AG10803 (cell line): ENCODE measurements around the gene PRAME.
A peak's percentile ranks its signal among the peaks of the same experiment; 100 is the strongest.

Source experiments
- DNase-seq: peaks from one replicate; pipeline ENCODE4 v3.0.0; 2010; ENCODE audit warnings: low read depth
- H3K4me3 ChIP-seq: 2 replicates; pipeline ENCODE4 v1.5.1; 2011; ENCODE audit warnings: mild to moderate bottlenecking, low read length, control low read depth
- TF ChIP-seq, protein P1 (sequence below): conservative IDR thresholded peaks from 2 replicates; pipeline ENCODE4 v1.5.1; 2011; ENCODE audit warnings: mild to moderate bottlenecking, low read length, control low read depth, inconsistent platforms

The PRAME gene

DNA sequence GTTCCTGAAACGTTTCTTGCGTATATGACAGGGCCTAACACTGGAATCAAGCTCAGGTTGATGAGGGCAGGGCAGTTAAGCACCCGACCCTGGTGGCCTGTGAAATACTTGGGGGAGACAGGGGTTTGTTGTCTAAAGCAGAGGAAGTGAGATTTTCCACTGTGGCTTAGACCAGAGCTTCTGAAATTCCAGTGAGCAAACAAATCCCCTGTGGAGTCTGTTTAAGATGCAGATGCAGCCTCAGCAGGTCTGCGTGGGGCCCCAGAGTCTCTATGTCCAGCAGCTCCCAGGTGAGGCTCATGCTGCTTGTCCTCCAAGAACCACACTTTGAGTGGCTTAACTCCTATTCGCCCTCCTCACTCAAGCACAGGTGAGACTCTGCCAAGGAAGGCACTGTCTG, 39.1 kb upstream of the PRAME start:
- H3K4me3 ChIP-seq = no peak overlapping the region
- DNase-seq = no peak
- TF ChIP-seq, protein P1, sequence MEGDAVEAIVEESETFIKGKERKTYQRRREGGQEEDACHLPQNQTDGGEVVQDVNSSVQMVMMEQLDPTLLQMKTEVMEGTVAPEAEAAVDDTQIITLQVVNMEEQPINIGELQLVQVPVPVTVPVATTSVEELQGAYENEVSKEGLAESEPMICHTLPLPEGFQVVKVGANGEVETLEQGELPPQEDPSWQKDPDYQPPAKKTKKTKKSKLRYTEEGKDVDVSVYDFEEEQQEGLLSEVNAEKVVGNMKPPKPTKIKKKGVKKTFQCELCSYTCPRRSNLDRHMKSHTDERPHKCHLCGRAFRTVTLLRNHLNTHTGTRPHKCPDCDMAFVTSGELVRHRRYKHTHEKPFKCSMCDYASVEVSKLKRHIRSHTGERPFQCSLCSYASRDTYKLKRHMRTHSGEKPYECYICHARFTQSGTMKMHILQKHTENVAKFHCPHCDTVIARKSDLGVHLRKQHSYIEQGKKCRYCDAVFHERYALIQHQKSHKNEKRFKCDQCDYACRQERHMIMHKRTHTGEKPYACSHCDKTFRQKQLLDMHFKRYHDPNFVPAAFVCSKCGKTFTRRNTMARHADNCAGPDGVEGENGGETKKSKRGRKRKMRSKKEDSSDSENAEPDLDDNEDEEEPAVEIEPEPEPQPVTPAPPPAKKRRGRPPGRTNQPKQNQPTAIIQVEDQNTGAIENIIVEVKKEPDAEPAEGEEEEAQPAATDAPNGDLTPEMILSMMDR = no peak

DNA sequence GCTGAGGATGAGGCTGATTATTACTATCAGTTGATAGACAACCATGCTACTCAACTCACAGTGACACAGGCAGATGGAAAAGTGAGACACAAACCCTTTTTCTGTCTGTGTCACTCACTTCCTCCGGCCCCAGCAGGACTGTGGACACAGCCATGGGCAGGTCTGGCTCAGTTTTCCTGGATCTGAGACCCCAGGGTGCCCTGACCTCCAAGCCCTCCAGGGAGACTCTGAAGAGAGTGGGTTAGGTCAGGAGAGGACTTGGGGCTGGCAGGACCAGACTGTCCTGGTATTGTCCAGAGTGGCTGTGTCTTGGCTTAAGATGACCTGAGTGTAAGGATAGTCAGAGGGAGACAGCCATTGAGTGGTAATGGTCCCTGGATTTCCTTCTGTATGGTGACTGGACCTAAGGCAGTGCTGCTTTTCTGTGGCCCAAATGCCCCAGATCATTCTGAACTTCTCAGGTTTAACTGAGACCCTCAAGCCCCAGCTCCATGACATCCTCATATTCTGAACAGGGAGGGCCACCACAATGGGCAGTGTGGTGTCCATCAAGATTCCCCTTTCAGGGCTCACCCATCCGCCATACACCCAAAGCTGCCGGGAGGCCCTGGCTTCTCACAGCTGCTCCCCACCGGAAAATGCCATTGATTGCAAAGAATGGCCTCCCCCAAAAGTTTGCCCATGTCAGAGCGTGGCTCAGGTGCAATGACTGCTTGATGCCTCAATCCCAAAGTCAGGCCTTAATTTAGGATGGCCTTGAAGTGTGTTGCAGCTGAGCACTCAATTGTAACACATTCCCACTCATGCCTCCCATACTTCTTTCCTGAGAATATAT, 36.2 kb upstream of the PRAME start:
- DNase-seq = no peak
- no peak overlapping the region for H3K4me3 ChIP-seq
- TF ChIP-seq, protein P1 = no peak

DNA sequence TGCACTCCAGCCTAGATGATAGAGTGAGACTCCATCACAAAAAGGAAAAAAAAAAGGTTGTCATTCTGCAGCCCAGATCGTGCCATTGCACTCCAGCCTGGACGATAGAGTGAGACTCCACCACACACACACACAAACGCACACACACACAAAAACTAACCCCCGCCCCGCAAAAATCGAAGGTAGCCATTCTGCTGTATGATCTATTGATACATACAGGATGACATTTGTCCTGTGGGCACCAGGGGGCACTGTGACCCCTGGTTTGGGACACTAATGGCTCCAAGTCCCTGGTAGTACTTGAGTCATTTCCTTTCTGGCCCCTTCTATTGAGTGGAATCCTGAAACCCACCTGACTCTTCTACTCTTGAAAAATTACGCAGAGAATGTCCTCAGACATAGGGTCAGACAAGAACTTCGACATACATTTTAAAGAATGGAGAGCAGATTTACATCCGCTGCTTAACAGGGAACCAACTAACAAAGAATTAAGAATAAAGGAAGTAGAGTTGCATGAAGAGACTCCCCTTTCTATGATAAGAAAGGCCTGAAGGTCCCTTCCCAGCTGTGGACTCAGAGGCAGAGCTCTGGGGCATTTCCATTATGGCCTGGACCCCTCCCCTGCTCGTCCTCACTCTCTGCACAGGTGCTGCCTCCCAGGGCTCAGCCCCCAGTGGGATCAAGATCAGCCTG, 35.0 kb upstream of the PRAME start:
- peak; percentile 44 for DNase-seq

DNA sequence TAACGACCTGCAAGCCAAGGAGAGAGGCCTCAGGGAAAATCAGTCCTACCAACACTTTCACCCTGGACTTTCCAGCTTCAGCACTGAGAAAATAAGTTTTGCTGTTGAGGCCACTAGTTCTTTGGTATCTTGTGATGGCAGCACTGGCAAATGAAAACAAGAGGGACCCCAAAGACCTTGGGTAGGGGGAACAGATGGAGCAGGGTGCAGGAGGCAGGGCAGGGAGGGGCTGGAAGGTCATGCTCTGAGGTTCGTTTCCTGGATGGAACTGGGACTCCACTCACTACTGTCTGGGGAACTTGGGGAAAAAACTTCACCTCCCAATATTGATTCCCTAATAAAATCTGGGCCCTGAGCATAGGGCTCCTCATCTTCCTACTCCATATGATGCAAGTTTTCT, 34.2 kb upstream of the PRAME start:
- no peak overlapping the region for H3K4me3 ChIP-seq
- TF ChIP-seq, protein P1 = no peak
- DNase-seq = no peak

More for the DNA sequence above, 35.0 kb upstream of the PRAME start:
- no peak overlapping the region for H3K4me3 ChIP-seq
- TF ChIP-seq, protein P1 = peak; percentile 67

DNA sequence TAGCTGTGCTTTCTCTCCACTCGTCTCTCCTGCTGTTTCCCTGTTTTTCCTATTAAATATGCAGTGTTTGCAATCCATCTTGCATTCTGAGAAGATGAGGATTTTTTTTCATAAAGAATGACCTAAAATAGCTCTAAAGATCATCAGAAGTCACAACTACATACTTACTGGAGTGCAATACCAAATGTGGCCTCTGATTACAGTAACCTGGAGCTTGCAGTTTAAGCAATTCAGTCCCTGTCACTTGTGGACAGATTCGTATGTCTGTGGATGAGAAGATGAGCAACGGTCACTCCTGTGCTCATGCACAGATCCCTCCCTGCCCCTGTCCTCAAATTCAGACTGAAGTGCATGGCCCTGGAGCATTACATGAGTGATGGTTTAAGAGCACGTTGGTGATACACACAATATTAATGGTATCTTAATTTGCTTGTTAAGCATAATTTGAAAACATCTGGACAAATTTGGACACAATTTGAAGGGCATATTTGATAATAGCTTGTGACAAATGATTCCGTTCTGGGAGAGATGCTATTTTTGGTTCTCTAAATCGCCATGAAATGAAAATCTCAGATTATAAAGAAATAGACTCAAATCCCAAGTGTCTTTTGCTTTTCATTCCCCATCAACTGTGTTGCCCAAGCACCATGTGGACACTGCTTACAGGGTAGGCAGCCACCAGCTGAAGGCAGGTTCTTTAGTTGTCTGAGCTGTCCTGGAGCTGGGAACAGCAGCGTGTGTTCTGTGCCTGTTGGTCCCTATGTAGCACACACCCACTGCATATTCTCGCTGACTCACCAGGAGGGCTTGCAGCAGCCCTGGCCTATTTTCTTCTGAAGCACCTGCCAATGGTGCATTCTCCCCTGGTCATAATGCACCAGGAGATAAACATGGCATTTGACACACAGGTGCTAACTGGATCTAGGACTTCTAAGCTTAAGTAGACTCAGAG, 32.6 kb upstream of the PRAME start:
- TF ChIP-seq, protein P1 = no peak
- no peak for DNase-seq
- no peak overlapping the region for H3K4me3 ChIP-seq

DNA sequence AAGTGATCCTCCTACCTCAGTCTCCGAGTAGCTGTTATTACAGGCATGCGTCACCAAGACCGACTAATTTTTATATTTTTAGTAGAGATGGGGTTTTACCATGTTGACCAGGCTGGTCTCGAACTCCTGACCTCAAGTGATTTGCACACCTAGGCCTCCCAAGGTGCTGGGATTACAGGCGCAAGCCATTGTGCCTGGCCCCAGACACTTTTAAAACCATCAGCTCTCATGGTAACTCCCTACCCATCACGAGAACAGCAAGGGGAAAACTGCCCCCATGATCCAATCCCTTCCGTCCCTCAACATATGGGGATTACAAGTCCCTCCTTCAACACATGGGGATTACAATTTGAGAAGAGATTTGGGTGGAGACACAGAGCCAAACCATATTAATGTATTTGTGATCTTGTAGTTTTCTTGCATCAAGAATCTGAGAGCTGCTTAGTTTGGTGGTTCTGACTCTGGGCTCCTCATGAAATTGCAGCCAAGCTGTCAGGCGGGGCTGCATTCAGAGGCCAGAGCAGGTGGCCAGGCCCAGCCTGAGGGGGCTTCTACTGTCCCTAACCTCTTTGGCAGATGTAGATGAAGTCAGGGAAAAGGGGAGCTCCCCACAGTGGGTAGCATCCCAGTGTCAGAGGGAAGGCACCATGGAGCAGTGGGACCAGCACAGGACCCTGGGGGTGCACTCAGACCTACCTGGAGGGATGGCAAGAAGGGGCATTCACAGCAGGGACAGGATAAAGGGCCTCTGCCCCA, 31.2 kb upstream of the PRAME start:
- TF ChIP-seq, protein P1 = no peak
- H3K4me3 ChIP-seq = no peak overlapping the region
- no peak for DNase-seq
